ENCODE measurements around the gene MSANTD3. TPM values are rescaled to one million over a fixed set of nuclear protein-coding genes. Genes with fewer than 3 reads are reported as not detected.
"Not testable (repeated sequence)": the region's sequence is repeated elsewhere in the genome, so short reads cannot be mapped to it uniquely, and the experiment has no call there.

The MSANTD3 gene
- 17.4 TPM for polyA plus RNA-seq (ENCODE audit: insufficient read length)

DNA sequence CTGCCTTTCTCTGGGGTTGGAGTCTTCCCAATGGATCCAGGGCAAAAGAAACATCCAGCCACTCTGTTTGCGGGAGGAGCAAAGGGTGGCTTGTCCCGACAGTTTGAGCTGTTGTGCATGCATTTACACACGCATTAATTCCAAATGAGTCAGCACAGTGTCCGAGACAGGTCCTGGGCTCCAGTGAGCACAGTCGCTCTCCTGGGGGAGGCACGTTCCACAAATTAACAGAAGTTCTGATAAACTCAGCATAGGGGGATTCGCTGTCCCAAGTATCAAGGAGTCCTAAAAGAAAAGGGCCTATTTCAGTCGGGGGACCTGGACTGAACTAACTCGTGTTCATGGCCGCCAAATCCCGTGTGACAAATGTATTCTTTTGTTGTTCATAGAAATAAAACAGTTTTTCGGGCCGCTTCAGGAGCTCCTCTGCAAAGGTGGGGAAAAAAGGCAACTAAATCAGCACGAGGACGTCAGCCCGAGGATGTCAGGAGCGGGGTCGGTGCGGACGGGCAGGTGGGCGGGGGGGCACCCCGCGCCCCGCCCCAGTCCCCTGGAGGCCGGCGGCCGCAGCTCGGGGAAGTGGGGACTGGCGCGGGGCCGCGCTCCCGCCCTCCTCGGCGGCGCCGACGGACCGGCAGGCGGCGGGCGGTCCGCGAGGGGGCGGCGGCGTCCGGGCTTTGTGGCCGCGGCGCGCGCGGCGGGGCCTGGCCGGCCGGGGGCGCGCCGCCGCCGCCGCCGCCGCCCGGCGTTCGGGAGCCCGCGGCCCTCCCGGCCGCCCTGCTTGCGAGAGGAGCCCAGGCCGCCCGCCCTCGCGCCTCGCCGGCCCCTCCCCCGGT is at the start of gene MSANTD3:
Gene MSANTD3 (plus strand): TSS at position 614 of the 836 bp plus-strand sequence. CDS start 14,796 bp downstream, outside the sequence.
- DNase-seq = peak; percentile 70

DNA sequence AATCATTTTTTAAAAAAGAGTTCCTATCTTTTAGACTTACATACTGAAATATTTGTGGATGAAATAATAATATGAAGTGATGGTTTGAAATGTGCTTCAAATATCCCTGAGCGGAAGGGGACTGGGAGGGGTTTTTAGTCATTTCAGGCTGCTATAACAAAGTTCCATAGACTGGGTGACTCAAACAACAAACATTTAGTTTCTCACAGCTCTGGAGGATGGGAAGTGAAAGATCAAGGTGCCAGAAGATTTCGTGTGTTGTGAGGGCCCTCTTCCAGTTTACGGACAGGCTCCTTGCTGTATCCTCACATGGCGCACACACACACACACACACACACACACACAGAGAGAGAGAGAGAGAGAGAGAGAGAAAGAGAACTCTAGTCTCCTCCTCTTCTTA is 47.1 kb upstream of the MSANTD3 start:
- DNase-seq = no peak

DNA sequence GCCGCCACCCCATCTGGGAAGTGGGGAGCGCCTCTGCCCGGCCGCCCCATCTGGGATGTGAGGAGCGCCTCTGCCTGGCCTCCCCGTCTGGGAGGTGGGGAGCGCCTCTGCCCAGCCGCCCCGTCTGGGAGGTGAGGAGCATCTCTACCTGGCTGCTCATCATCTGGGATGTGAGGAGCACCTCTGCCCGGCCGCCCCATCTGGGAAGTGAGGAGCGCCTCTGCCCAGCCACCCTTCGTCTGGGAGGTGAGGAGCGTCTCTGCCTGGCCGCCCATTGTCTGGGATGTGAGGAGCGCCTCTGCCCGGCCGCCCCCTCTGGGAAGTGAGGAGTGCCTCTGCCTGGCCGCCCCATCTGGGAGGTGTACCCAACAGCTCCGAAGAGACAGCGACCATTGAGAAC is 34.0 kb upstream of the MSANTD3 start:
- DNase-seq = not testable (repeated sequence)

DNA sequence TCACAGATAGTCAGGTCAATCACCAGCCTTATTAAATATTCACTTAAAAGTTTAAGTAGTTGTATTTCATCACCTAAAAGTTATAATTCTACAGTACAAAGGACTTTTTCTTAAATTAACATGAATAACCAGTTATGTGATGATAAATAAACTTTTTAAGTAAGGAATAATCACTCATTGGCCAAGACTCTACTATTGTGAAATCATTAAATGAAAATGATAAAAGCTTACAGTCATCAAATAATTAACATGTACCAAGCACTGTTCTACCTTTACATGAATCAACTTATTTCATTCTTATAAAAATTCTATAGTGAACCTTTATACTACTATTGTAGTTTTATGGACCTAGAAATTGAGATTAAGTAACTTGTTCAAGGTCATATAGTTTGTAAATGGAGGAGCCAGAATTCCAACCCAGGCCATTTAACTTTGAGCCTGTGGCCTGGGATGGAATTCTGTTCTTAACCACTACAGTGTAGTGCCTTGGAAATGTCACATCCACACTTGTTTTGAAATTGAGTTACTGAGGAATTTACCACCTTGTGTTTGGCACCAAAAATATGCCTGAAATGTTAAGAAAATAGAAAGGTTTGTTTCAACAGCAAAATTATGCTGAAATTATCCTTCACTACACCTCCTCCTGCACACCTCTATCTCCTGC is 32.8 kb upstream of the MSANTD3 start:
- DNase-seq = no peak

- DNase-seq = no peak
Observed at GRCh38 chr9:100394816-100395215, 32.1 kb upstream of the MSANTD3 start.

- DNase-seq = no peak
Observed at GRCh38 chr9:100396769-100397168, 30.2 kb upstream of the MSANTD3 start.

DNA sequence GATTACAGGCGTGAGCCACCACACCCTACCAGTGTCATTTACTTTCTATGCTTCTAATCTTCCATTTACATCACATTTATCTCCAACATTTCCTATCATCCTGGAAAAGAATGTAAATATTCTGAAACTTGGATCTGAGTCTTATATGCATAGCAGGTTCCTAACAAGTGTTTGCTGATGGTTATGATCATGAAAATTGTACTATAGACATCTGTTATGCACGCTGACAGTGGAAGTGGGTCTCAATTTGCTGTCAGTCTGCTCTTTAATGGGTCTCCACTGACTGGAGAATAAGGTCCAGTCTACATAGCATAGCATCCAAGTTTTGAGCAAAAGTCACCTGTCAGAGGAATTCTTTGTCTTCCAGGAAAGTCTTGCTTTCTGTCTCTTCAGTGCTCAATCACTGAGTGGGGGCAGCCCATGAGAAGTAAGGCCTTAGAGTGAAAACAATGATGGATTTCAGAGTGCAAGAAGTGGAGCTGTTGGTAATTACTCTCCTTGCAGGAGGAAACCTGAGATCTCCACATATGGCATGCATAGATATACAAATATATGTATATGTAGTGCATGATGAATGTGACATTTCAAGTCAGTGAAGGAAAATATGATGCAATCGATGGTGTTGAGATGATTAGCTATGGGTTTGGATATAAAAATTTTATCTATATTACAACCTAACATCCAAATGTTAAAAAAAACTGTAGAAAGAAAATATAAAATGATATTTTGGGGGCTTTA is 29.2 kb upstream of the MSANTD3 start:
- no peak for DNase-seq

- no peak for DNase-seq
Observed at GRCh38 chr9:100401042-100401441, 25.9 kb upstream of the MSANTD3 start.

DNA sequence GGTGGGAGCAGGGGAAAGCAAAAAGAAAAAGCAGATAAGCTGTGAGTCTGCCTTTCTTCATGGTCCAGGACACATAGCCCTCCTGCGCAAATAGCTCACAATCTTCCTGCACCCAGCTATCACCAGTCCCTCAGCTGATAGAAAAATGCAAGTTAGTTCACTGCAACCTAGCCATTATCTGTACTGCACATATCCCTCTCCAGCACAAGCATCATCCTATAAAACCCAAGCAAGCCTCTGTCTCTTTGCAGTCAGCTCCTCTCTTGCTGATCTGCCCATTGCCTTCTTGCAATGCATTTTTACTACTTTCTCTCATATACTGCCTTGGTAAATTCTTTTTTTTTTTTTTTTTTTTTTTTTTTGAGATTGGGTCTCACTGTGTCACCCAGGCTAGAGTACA is 20.0 kb upstream of the MSANTD3 start:
- no peak for DNase-seq

- DNase-seq = no peak
Observed at GRCh38 chr9:100408546-100409175, 18.3 kb upstream of the MSANTD3 start.

DNA sequence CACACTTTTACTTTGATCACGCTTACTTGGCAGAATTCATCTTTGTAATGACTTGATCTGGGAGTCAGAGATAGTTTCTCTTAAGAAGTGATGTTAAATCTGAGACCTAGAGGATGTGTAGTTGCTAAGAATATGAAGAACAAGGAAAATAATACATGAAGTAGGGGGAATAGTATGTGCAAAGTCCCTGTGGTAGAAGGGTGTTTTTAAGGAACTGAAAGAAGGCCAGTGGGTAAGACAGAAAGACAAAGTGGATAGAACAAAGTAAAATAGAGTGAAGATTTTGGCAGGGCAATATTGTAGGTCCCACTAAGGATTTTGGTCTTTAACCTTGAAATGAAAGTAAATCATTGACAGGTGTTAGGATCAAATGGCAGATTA is 17.8 kb upstream of the MSANTD3 start:
- no peak for DNase-seq

- DNase-seq = peak; percentile 87
Observed at GRCh38 chr9:100411472-100412283, 15.3 kb upstream of the MSANTD3 start.

GRCh38 chr9:100413839-100414420 is 13.0 kb upstream of the MSANTD3 start:
- no peak for DNase-seq

DNA sequence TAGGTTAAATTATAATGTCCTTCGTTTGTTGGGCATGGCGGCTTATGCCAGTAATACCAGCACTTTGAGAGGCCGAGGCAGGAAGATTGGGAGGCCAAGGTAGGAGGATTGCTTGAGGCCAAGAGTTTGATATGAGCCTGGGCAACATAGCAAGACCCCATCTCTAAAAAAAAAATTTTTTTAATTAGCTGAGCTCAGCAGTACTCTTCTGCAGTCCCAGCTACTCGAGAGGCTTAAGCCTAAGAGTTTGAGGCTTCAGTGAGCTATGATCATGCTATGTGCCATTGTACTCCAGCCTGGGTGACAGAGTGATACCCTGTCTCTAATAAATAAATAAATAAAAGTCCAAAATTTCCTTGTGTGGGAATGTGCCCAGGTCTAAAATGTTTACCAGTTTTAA is 9.1 kb upstream of the MSANTD3 start:
- DNase-seq = no peak

- no peak for DNase-seq
Observed at GRCh38 chr9:100419166-100419565, 7.8 kb upstream of the MSANTD3 start.

- DNase-seq = not testable (repeated sequence)
Observed at GRCh38 chr9:100421116-100421515, 5.8 kb upstream of the MSANTD3 start.

- peak; percentile 15 for DNase-seq
Observed at GRCh38 chr9:100425758-100426157, 1.2 kb upstream of the MSANTD3 start.

DNA sequence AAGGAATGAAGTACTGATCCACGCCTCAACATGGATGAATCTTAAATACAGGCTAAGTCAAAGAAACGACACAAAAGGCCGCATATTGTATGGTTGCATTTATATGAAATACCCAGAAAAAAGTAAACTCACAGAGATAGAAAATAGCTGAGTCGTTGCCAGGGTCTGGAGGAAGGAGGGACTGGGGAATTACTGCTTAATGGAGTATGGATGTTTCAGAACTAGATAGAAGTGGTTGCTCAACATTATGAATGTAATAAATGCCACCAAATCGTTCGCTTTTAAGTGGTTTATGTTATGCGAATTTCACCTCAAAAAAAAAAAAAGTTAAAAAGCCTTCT is 784 bp upstream of the MSANTD3 start:
- peak; percentile 10 for DNase-seq

- DNase-seq = peak; percentile 42
Observed at GRCh38 chr9:100427366-100428263, 672 bp downstream of the MSANTD3 start.

GRCh38 chr9:100428871-100429654 is 2.1 kb downstream of the MSANTD3 start:
- no peak for DNase-seq
